Esophagus muscularis mucosa (tissue), 4 donors: Measurements from ENCODE around the gene TMEM271.

Source experiments
- EP300 ChIP-seq: sonication (generic); formaldehyde crosslinking; IDR thresholded peaks from one replicate; pipeline ENCODE4 v1.6.1; 2017; ENCODE audit warnings: antibody characterized with exemption
- POLR2A ChIP-seq: fragments of 450-650 bp; IDR thresholded peaks from one replicate; pipeline ENCODE4 v1.6.1; 2017; ENCODE audit warnings: antibody characterized with exemption, moderate library complexity, mild to moderate bottlenecking, low read depth
- POLR2AphosphoS5 ChIP-seq, 2 donors: sonication (generic); formaldehyde crosslinking; IDR thresholded peaks; one replicate each; pipeline ENCODE4 v1.6.1; 2017; ENCODE audit warnings: antibody characterized with exemption in 2 of 2
- TF ChIP-seq, protein P1 (sequence below), 3 experiments: fragments of 200-600 bp in 2 of 3; fragments of 450-650 bp in 1 of 3; sonication (generic) in 2 of 3; IDR thresholded peaks; one replicate each; pipeline ENCODE4 v1.5.1; 2017 to 2019; ENCODE audit warnings: antibody characterized with exemption in 3 of 3, mild to moderate bottlenecking in 2 of 3, moderate library complexity in 1 of 3

DNA sequence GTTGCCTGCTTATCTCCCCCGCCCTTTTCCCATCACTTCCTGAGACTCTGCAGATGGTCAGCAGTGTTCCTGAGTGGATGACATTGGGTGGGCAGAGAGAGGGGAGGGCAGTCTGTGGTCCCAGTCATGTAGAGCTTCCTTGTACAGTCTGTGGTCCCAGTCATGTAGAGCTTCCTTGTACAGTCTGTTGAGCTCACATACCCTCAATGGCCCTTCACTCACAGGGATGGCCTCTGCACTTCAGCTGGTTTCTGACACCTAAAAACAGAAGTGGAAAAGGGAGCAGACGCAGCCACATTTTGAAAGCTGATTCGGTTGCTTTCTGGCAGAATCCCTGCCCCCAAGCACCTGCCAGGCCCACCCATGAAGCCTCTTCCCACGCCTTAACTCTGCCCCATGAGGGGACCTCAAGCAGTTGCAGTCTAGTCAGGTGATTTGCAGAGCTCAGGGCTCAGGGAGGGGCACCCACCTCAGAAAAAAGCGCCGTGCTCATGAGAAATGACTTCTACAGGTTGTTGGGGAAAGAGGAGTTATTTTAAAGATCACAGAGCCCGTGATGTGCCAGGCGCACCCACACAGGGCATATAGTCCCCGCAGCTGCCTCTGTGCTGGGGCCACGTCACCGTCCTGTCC lies 3.6 kb upstream of the TMEM271 start:
- TF ChIP-seq, protein P1, sequence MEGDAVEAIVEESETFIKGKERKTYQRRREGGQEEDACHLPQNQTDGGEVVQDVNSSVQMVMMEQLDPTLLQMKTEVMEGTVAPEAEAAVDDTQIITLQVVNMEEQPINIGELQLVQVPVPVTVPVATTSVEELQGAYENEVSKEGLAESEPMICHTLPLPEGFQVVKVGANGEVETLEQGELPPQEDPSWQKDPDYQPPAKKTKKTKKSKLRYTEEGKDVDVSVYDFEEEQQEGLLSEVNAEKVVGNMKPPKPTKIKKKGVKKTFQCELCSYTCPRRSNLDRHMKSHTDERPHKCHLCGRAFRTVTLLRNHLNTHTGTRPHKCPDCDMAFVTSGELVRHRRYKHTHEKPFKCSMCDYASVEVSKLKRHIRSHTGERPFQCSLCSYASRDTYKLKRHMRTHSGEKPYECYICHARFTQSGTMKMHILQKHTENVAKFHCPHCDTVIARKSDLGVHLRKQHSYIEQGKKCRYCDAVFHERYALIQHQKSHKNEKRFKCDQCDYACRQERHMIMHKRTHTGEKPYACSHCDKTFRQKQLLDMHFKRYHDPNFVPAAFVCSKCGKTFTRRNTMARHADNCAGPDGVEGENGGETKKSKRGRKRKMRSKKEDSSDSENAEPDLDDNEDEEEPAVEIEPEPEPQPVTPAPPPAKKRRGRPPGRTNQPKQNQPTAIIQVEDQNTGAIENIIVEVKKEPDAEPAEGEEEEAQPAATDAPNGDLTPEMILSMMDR (IDR thresholded peaks at IDR 0.05) = no peak
- TF ChIP-seq POLR2AphosphoS5 (IDR thresholded peaks at IDR 0.05) (no peak), EP300 (no peak), POLR2A (no peak)
